Uterus (tissue), 2 donors: ENCODE data around the gene MAMLD1.

Experiments
- CTCF ChIP-seq, 4 experiments: fragments of 200-600 bp in 2 of 4; fragments of 450-650 bp in 2 of 4; sonication (generic) in 2 of 4; IDR thresholded peaks; one replicate each; pipeline ENCODE4 v1.5.1; 2016 to 2019; ENCODE audit warnings: antibody characterized with exemption in 4 of 4, mild to moderate bottlenecking in 2 of 4, moderate library complexity in 1 of 4
- POLR2A ChIP-seq, 2 donors: fragments of 450-650 bp; IDR thresholded peaks; one replicate each; pipeline ENCODE4 v1.6.1; 2016; ENCODE audit warnings: antibody characterized with exemption in 2 of 2, mild to moderate bottlenecking in 1 of 2, moderate library complexity in 1 of 2

GRCh38 chrX:150472306-150472705, 109.2 kb downstream of the MAMLD1 start:
- TF ChIP-seq CTCF (IDR thresholded peaks at IDR 0.05) = no peak
- no peak for TF ChIP-seq POLR2A (IDR thresholded peaks at IDR 0.05)
